IMR-90 (cell line): ENCODE results near the gene SHE. TPM values are rescaled to one million over a fixed set of nuclear protein-coding genes. Genes with fewer than 3 reads are reported as not detected.

Experiments used
- ATAC-seq: fragments of 200-7000 bp; cut with Tn5 transposase; 2 replicates; pipeline ENCODE4 v1.9.1; 2020; ENCODE audit warnings: low read depth, mild to moderate bottlenecking, moderate library complexity
- BruUV-seq: library from RNA; stranded (reverse); fragments of 400-500 nt; replicated peaks from 2 replicates; lab custom pipeline; 2021; lab: Mats Ljungman, UMichigan
- CTCF ChIA-PET: fragments of 300-600 bp; formaldehyde crosslinking; extraction: SDS; loops from one replicate; lab custom pipeline; 2021; ENCODE audit warnings: antibody characterized with exemption; lab: Yijun Ruan, JAX
- POLR2A ChIA-PET: fragments of 300-600 bp; sonication (Branson Sonifier 250); formaldehyde crosslinking; loops from one replicate; lab custom pipeline; 2022; ENCODE audit warnings: antibody characterized with exemption; ENCODE audit not compliant: unreplicated experiment; lab: Charles Lee
- DNase-seq: peaks from one replicate; pipeline ENCODE4 v3.0.0; 2013
- H2AFZ ChIP-seq: replicated peaks from 2 replicates; pipeline ENCODE3; 2013; ENCODE audit warnings: low read length, mild to moderate bottlenecking; ENCODE audit not compliant: poor library complexity
- H2AK5ac ChIP-seq: 2 replicates; pipeline ENCODE4 v1.6.1; 2013; ENCODE audit warnings: low read depth, low read length, inconsistent platforms
- H2AK9ac ChIP-seq: replicated peaks from 2 replicates; pipeline ENCODE3; 2013; ENCODE audit warnings: mild to moderate bottlenecking, low read depth, low read length, moderate library complexity; ENCODE audit not compliant: poor library complexity
- H2BK120ac ChIP-seq: 2 replicates; pipeline ENCODE4 v1.6.1; 2013; ENCODE audit warnings: low read depth, low read length, inconsistent platforms
- H2BK15ac ChIP-seq: 3 replicates; pipeline ENCODE4 v1.6.1; 2013; ENCODE audit warnings: low read depth, low read length, inconsistent platforms
- H2BK20ac ChIP-seq: 2 replicates; pipeline ENCODE4 v1.6.1; 2013; ENCODE audit warnings: low read depth, mild to moderate bottlenecking, inconsistent platforms, low read length, moderate library complexity
- H2BK5ac ChIP-seq: 2 replicates; pipeline ENCODE4 v1.6.1; 2013; ENCODE audit warnings: mild to moderate bottlenecking, low read depth, low read length, inconsistent platforms; ENCODE audit not compliant: poor library complexity, severe bottlenecking
- H3K14ac ChIP-seq: replicated peaks from 2 replicates; pipeline ENCODE4 v1.6.1; 2013; ENCODE audit warnings: low read depth, low read length, inconsistent platforms
- H3K18ac ChIP-seq: 2 replicates; pipeline ENCODE4 v1.6.1; 2013; ENCODE audit warnings: low read depth, low read length, control low read depth
- H3K23ac ChIP-seq: 2 replicates; pipeline ENCODE4 v1.6.1; 2013; ENCODE audit warnings: low read depth, low read length, inconsistent platforms
- H3K27ac ChIP-seq: 2 replicates; pipeline ENCODE4 v1.5.1; 2013; ENCODE audit warnings: mild to moderate bottlenecking, control low read depth, low read length; ENCODE audit not compliant: insufficient read depth
- H3K27me3 ChIP-seq: 2 replicates; pipeline ENCODE4 v1.6.1; 2013; ENCODE audit warnings: low read length; ENCODE audit not compliant: control insufficient read depth, insufficient read depth
- H3K36me3 ChIP-seq: 2 replicates; pipeline ENCODE4 v1.6.1; 2013; ENCODE audit warnings: low read length, mixed read lengths; ENCODE audit not compliant: control insufficient read depth, insufficient read depth
- H3K4ac ChIP-seq: 2 replicates; pipeline ENCODE4 v1.6.1; 2013; ENCODE audit warnings: low read depth, low read length, inconsistent platforms
- H3K4me1 ChIP-seq: 2 replicates; pipeline ENCODE4 v1.6.1; 2013; ENCODE audit warnings: low read length, mixed read lengths; ENCODE audit not compliant: control insufficient read depth, insufficient read depth
- H3K4me2 ChIP-seq: 2 replicates; pipeline ENCODE4 v1.6.1; 2013; ENCODE audit warnings: low read depth, mild to moderate bottlenecking, control low read depth, low read length, moderate library complexity
- H3K4me3 ChIP-seq: 2 replicates; pipeline ENCODE4 v1.5.1; 2013; ENCODE audit warnings: low read depth, mild to moderate bottlenecking, control low read depth, low read length, moderate library complexity; ENCODE audit not compliant: insufficient read depth
- H3K56ac ChIP-seq: 2 replicates; pipeline ENCODE4 v1.6.1; 2013; ENCODE audit warnings: low read length, inconsistent platforms; ENCODE audit not compliant: insufficient read depth; ENCODE audit errors: extremely low read depth
- H3K79me1 ChIP-seq, 2 experiments: 2 replicates each; pipeline ENCODE4 v1.6.1; 2013; ENCODE audit warnings: low read length in 2 of 2, inconsistent platforms in 1 of 2, low read depth in 1 of 2
- H3K9ac ChIP-seq: 2 replicates; pipeline ENCODE4 v1.6.1; 2013; ENCODE audit warnings: low read depth, low read length, control low read depth
- H3K9me1 ChIP-seq: 2 replicates; pipeline ENCODE4 v1.6.1; 2013; ENCODE audit warnings: low read length, inconsistent platforms; ENCODE audit not compliant: insufficient read depth
- H3K9me3 ChIP-seq: 2 replicates; pipeline ENCODE4 v1.6.1; 2013; ENCODE audit warnings: low read length; ENCODE audit not compliant: control insufficient read depth, insufficient read depth
- H4K20me1 ChIP-seq: 2 replicates; pipeline ENCODE4 v1.6.1; 2013; ENCODE audit warnings: low read length, inconsistent platforms; ENCODE audit not compliant: insufficient read depth
- H4K5ac ChIP-seq: 2 replicates; pipeline ENCODE4 v1.6.1; 2013; ENCODE audit warnings: mild to moderate bottlenecking, low read depth, low read length, control low read depth
- H4K8ac ChIP-seq, 2 experiments: 2 replicates each; pipeline ENCODE4 v1.6.1; 2013; ENCODE audit warnings: low read depth in 2 of 2, low read length in 2 of 2, control low read depth in 1 of 2, inconsistent platforms in 1 of 2
- H4K91ac ChIP-seq: 2 replicates; pipeline ENCODE4 v1.6.1; 2013; ENCODE audit warnings: low read depth, low read length, inconsistent platforms; ENCODE audit not compliant: insufficient read depth
- BHLHE40 ChIP-seq: fragments of 150-350 bp; IDR thresholded peaks from 2 replicates; pipeline ENCODE4 v1.6.1; 2016; ENCODE audit warnings: mild to moderate bottlenecking, low read depth, low read length
- CEBPB ChIP-seq: IDR thresholded peaks from 2 replicates; pipeline ENCODE4 v1.6.1; 2012; ENCODE audit warnings: low read depth, low read length, improper control_type of control experiment
- CHD1 ChIP-seq: IDR thresholded peaks from 2 replicates; pipeline ENCODE4 v1.6.1; 2012; ENCODE audit warnings: low read depth, low read length, improper control_type of control experiment
- CTCF ChIP-seq: conservative IDR thresholded peaks from 2 replicates; pipeline ENCODE4 v1.5.1; 2012; ENCODE audit warnings: mild to moderate bottlenecking, low read depth, low read length, improper control_type of control experiment
- FOS ChIP-seq: fragments of 150-350 bp; IDR thresholded peaks from 2 replicates; pipeline ENCODE4 v1.6.1; 2016; ENCODE audit warnings: low read depth, low read length
- MAFK ChIP-seq: IDR thresholded peaks from 2 replicates; pipeline ENCODE4 v1.6.1; 2012; ENCODE audit warnings: low read depth, low read length, improper control_type of control experiment
- MAZ ChIP-seq: IDR thresholded peaks from 2 replicates; pipeline ENCODE4 v1.6.1; 2012; ENCODE audit warnings: low read depth, mild to moderate bottlenecking, low read length, improper control_type of control experiment, moderate library complexity, borderline replicate concordance
- MXI1 ChIP-seq: IDR thresholded peaks from 2 replicates; pipeline ENCODE4 v1.6.1; 2012; ENCODE audit warnings: low read depth, mild to moderate bottlenecking, low read length, moderate library complexity, borderline replicate concordance
- NFE2L2 ChIP-seq: fragments of 150-350 bp; IDR thresholded peaks from 2 replicates; pipeline ENCODE4 v1.6.1; 2016; ENCODE audit warnings: low read depth, mild to moderate bottlenecking, low read length
- POLR2A ChIP-seq: IDR thresholded peaks from 2 replicates; pipeline ENCODE4 v1.6.1; 2012; ENCODE audit warnings: mild to moderate bottlenecking, low read depth, low read length
- RAD21 ChIP-seq: IDR thresholded peaks from 2 replicates; pipeline ENCODE4 v1.6.1; 2012; ENCODE audit warnings: low read length, improper control_type of control experiment
- RCOR1 ChIP-seq: IDR thresholded peaks from 2 replicates; pipeline ENCODE4 v1.6.1; 2012; ENCODE audit warnings: mild to moderate bottlenecking, low read length, improper control_type of control experiment; ENCODE audit not compliant: insufficient replicate concordance
- RFX5 ChIP-seq: IDR thresholded peaks from 2 replicates; pipeline ENCODE4 v1.8.0; 2012; ENCODE audit warnings: low read depth, mild to moderate bottlenecking, low read length, moderate library complexity
- SMC3 ChIP-seq: fragments of 150-350 bp; IDR thresholded peaks from 2 replicates; pipeline ENCODE4 v1.6.1; 2016; ENCODE audit warnings: low read depth, mild to moderate bottlenecking, antibody characterized with exemption, low read length, moderate library complexity
- USF2 ChIP-seq: fragments of 150-350 bp; IDR thresholded peaks from 2 replicates; pipeline ENCODE4 v1.6.1; 2017; ENCODE audit warnings: mild to moderate bottlenecking, antibody characterized with exemption, low read length, low read depth
- WGBS, 2 experiments: methylation state at CpG; one replicate each; pipeline versions ENCODE4 v1.1.5 to v1.1.7; 2013; ENCODE audit warnings: missing lambda C conversion rate in 2 of 2; ENCODE audit not compliant: insufficient read length in 1 of 2; ENCODE audit errors: extremely low coverage in 2 of 2; 5-methylcytosine and 5-hydroxymethylcytosine counted together
- dilution Hi-C: fragments of 300-500 bp; cut with HindIII; formaldehyde crosslinking; loops from one replicate; pipeline ENCODE4 v1.14.3; 2018; ENCODE audit warnings: low sequenced_read_pairs; ENCODE audit not compliant: unreplicated experiment
- in situ Hi-C: fragments of 300-500 bp; cut with MboI; formaldehyde crosslinking; loops from 3 replicates; pipeline ENCODE4 v1.14.3; 2019; ENCODE audit warnings: low sequenced_read_pairs, inconsistent platforms, mixed read lengths
- intact Hi-C: fragments of 100-400 bp; cut with micrococcal nuclease; formaldehyde crosslinking; loops from 2 replicates; pipeline ENCODE4 v1.10.0; 2022
- polyA plus RNA-seq, 3 experiments: library from polyadenylated mRNA; depleted of rRNA; stranded (reverse); fragments of >200 nt; gene quantifications; 2 replicates each; pipeline ENCODE4 v1.2.3, GENCODE V29; 2012; ENCODE audit warnings: low replicate concordance in 1 of 3
- total RNA-seq: library from RNA; depleted of rRNA; stranded (reverse); fragments of >200 nt; gene quantifications from 2 replicates; pipeline ENCODE4 v1.2.3, GENCODE V29; 2012
- TF ChIP-seq, protein P1 (sequence below): fragments of 150-350 bp; IDR thresholded peaks from 2 replicates; pipeline ENCODE4 v1.6.1; 2016; ENCODE audit warnings: low read depth, mild to moderate bottlenecking, low read length, moderate library complexity, borderline replicate concordance

SHE gene
- total and polyA plus RNA-seq, 2 of the 4 experiments (the other 2 are of a cell fraction), result not detected

GRCh38 chr1:154446292-154446691 is 55.9 kb downstream of the SHE start:
- no peak overlapping the region; the same call in 1 of the 2 replicates for H4K91ac ChIP-seq
- dilution Hi-C loops, result no loop called here
- H3K79me1 ChIP-seq, result no peaks in the 10 kb centered on the region
- peaks cover 13% of the 10 kb centered on the region for H3K9me1 ChIP-seq
- peaks cover 4% of the 10 kb centered on the region for H3K27me3 ChIP-seq
- H3K36me3 ChIP-seq, result peaks cover 27% of the 10 kb centered on the region
- H3K4ac ChIP-seq, result no peak overlapping the region; the same call in 1 of the 2 replicates
- H3K4me2 ChIP-seq, result no peak overlapping the region
- H2AFZ ChIP-seq, result peak overlapping the region; percentile 15
- H2BK15ac ChIP-seq, result no peak overlapping the region
- no peak overlapping the region for H3K18ac ChIP-seq
- ATAC-seq, result peak; percentile 87
- H4K5ac ChIP-seq, result no peak overlapping the region; the same call in 1 of the 2 replicates
- no peak overlapping the region for H2BK20ac ChIP-seq
- no peaks in the 10 kb centered on the region for H3K9me3 ChIP-seq
- peaks cover 21% of the 10 kb centered on the region; the same call in 1 of the 2 replicates for H4K20me1 ChIP-seq
- DNase-seq, result peak; percentile 97
- no peak overlapping the region for H3K23ac ChIP-seq
- H2AK9ac ChIP-seq, result peak overlapping the region; percentile 33
- peak overlapping the region; percentile 86; the same call in 1 of the 2 replicates for H2AK5ac ChIP-seq
- H3K4me3 ChIP-seq, result no peak overlapping the region
- H3K9ac ChIP-seq, result no peak overlapping the region
- 0 out of 2 replicates have a peak overlapping the region, but pooled peaks have one; percentile 91 for H2BK120ac ChIP-seq
- no CpG with 5 or more reads among the region's 10 CpGs for WGBS, 2 experiments
- peak overlapping the region; percentile 9 for H2BK5ac ChIP-seq
- in situ Hi-C loops, result no loop called here
- H4K8ac ChIP-seq, result no peak overlapping the region
- ChIA-PET POLR2A (no interaction called here), CTCF (interaction anchor here (1.9 kb wide), 1 partner anchor 14 kb away, joined by 4 read pairs; no protein-coding TSS in a partner anchor)
- peak overlapping the region; percentile 95; the same call in 1 of the 2 replicates for H3K27ac ChIP-seq
- BruUV-seq, result no TSS peak
- H3K4me1 ChIP-seq, result peaks cover 29% of the 10 kb centered on the region
- H3K14ac ChIP-seq, result no peak overlapping the region
- intact Hi-C loops, result loop anchor here (1.0 to 10.0 kb wide), 5 partner anchors 15 to 171 kb away; partner anchors contain the start of gene HAX1
- H3K56ac ChIP-seq, result no peak overlapping the region
- TF ChIP-seq USF2 (no peak), CHD1 (no peak), RFX5 (no peak), MXI1 (no peak), POLR2A (no peak), FOS (peak; percentile 52; the same call in 1 of the 2 replicates), RAD21 (no peak), SMC3 (no peak), RCOR1 (no peak), CEBPB (0 out of 2 replicates have a peak, but pooled peaks have one; percentile 27), CTCF (no peak), NFE2L2 (0 out of 2 replicates have a peak, but pooled peaks have one; percentile 20), MAZ (peak; percentile 41; the same call in 1 of the 2 replicates), MAFK (peak; percentile 87), BHLHE40 (peak; percentile 87)
- TF ChIP-seq, protein P1, sequence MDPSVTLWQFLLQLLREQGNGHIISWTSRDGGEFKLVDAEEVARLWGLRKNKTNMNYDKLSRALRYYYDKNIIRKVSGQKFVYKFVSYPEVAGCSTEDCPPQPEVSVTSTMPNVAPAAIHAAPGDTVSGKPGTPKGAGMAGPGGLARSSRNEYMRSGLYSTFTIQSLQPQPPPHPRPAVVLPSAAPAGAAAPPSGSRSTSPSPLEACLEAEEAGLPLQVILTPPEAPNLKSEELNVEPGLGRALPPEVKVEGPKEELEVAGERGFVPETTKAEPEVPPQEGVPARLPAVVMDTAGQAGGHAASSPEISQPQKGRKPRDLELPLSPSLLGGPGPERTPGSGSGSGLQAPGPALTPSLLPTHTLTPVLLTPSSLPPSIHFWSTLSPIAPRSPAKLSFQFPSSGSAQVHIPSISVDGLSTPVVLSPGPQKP, result no peak
